Measurements from ENCODE around the gene CDH5.

DNA sequence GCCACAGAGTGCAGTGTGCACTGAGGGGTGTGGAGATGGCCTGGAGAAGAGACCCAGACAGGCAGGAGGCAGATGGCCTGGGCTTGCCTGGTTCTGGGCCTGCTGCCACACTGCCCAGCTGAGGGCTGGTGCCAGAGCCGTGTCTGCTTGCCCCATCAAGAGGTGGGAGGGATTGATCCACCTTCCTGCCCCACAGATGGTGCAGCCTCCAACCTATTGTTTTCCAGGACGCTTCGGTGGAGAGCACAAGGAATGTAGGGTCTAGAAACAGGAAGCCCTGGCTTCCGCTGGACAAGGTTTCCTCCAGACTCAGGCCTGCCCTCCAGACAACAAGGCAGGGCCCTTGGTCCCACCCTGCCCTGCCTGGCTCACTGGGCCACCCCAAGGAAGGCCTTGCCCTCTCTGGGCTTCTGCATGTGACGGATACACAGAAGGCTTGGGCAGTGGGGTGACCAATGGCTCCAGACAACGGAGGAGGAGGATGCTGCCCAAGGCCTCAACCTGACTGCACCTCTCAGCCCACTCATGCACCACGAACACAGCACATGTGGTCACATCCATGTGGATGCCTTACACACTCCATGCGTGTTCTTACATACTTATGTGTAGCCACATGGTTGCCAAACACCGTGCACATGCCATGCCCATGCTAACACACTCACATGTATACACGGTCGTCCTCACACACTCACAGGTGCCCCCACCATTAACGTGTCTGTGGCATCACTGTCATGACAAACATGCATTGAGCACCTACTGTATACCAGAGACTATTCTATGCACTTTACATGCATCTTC lies 6.5 kb upstream of the CDH5 start:
- TF ChIP-seq, protein P1, sequence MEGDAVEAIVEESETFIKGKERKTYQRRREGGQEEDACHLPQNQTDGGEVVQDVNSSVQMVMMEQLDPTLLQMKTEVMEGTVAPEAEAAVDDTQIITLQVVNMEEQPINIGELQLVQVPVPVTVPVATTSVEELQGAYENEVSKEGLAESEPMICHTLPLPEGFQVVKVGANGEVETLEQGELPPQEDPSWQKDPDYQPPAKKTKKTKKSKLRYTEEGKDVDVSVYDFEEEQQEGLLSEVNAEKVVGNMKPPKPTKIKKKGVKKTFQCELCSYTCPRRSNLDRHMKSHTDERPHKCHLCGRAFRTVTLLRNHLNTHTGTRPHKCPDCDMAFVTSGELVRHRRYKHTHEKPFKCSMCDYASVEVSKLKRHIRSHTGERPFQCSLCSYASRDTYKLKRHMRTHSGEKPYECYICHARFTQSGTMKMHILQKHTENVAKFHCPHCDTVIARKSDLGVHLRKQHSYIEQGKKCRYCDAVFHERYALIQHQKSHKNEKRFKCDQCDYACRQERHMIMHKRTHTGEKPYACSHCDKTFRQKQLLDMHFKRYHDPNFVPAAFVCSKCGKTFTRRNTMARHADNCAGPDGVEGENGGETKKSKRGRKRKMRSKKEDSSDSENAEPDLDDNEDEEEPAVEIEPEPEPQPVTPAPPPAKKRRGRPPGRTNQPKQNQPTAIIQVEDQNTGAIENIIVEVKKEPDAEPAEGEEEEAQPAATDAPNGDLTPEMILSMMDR (IDR thresholded peaks at IDR 0.05; ENCODE audit: low read length), result no peak
- TF ChIP-seq EZH2 (IDR thresholded peaks at IDR 0.05; ENCODE audit: borderline replicate concordance, low read length), result no peak

Measured in OCI-LY1 (cell line).